BLaER1 (cell line): Measurements from ENCODE around the gene IER5.
"Not testable (repeated sequence)": the region's sequence is repeated elsewhere in the genome, so short reads cannot be mapped to it uniquely, and the experiment has no call there.

Experiments
- H3K27ac ChIP-seq: shearing (Covaris generic); formaldehyde crosslinking; 2 replicates; pipeline ENCODE4 v1.8.1; 2022
- H3K27me3 ChIP-seq: shearing (Covaris generic); formaldehyde crosslinking; 2 replicates; pipeline ENCODE4 v1.8.1; 2022
- H3K36me3 ChIP-seq: shearing (Covaris generic); formaldehyde crosslinking; 2 replicates; pipeline ENCODE4 v1.8.1; 2022
- H3K4me1 ChIP-seq: shearing (Covaris generic); formaldehyde crosslinking; 2 replicates; pipeline ENCODE4 v1.8.1; 2022
- H3K4me2 ChIP-seq: shearing (Covaris generic); formaldehyde crosslinking; 2 replicates; pipeline ENCODE4 v1.8.1; 2022
- H3K4me3 ChIP-seq: shearing (Covaris generic); formaldehyde crosslinking; 2 replicates; pipeline ENCODE4 v1.8.1; 2022
- H3K9ac ChIP-seq: shearing (Covaris generic); formaldehyde crosslinking; 2 replicates; pipeline ENCODE4 v1.8.1; 2022
- H3K9me3 ChIP-seq: shearing (Covaris generic); formaldehyde crosslinking; 2 replicates; pipeline ENCODE4 v1.8.1; 2022
- H4K20me1 ChIP-seq: shearing (Covaris generic); formaldehyde crosslinking; 2 replicates; pipeline ENCODE4 v1.8.1; 2022
- Cebpa-rat ChIP-seq: shearing (Covaris generic); IDR thresholded peaks from 2 replicates; pipeline ENCODE4 v1.8.1; 2022

Gene IER5

DNA sequence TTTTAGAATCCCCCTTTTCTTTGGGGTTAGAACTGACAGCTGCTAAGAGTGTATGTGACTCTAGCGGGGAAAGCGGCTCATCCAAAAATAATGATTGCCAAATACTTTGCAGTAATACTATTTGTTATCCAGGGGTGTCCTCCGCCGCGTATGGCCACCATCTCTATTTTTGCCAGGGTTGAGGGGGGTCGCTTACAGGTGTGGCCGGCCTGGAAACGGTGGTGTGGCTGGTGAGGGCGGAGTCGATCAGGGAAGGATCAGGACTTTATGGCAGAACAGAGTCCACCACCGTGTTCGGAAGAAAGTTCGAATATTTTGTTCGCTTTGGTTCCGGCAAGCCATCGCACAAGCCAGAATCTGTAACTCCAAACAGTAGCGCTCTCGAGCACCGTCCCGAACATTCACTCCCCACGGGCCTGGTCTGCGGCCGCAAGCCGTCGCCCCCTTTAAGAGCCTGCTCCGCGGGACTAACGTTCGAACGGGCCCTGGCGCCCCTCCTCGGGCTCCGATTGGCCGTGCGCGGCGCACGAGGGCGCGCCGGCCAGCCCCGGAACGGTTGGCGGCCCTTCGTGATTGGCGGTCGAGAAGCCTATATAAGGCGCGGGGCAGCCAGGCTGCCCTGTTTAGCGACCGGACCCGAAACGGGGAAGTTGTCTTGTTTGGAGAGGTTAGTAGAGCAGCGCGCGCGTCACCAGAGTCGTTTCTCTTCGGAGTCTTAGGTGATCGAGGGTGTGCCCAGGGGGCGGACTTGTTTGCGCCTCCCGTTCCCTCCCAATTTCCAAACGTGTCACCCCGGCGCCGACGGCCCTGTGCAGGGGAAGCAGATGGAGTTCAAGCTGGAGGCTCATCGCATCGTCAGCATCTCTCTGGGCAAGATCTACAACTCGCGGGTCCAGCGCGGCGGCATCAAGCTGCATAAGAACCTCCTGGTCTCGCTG, at the start of gene IER5:
Gene IER5, plus strand, starts transcription at position 622 of the 938 bp plus-strand sequence. Its CDS starts 203 bp downstream, at position 825.
- Histone ChIP-seq H3K9ac (peak within 1 kb of the TSS; percentile 90), H3K27me3 (no peaks in the 10 kb centered on the region), H3K36me3 (peaks cover 11% of the 10 kb centered on the region; the same call in 1 of the 2 replicates), H4K20me1 (peaks cover 47% of the 10 kb centered on the region), H3K4me1 (peaks cover 47% of the 10 kb centered on the region), H3K27ac (peak within 1 kb of the TSS; percentile 90), H3K9me3 (no peaks in the 10 kb centered on the region), H3K4me2 (peak within 1 kb of the TSS; percentile 86), H3K4me3 (peak within 1 kb of the TSS; percentile 90)
- TF ChIP-seq Cebpa-rat: no peak

DNA sequence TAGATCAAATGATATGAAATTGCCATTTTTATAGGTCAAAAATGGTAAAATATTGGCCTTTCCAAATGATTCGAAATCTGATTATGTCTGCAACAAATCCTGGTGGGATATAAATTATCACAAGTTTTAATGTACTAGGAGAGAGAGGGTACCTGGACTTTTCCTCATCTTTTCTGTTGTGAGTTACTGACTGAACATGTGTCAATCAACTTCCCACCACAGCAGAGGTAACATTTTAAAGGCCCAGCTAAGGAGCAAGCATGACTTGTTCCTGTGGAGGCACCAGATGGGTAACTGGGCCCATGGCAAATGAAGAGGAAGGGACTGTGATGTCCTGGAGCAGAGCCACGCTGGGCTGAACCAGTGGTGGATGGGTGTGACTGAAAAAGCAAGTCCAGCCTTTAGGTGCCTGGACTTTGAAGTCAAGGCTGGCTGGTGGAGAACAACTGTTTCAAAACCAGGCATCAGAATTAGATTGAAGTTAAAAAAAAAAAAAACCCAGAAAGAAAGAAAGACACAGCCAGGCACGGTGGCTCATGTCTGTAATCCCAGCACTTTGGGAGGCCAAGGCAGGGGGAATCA, 48.1 kb upstream of the IER5 start:
- Histone ChIP-seq H3K9ac (no peak overlapping the region), H3K27me3 (no peaks in the 10 kb centered on the region), H4K20me1 (no peaks in the 10 kb centered on the region), H3K4me3 (no peak overlapping the region), H3K9me3 (peaks cover 4% of the 10 kb centered on the region; the same call in 1 of the 2 replicates), H3K4me1 (peaks cover 36% of the 10 kb centered on the region), H3K27ac (no peak overlapping the region), H3K4me2 (no peak overlapping the region), H3K36me3 (peaks cover 27% of the 10 kb centered on the region)
- no peak for TF ChIP-seq Cebpa-rat

DNA sequence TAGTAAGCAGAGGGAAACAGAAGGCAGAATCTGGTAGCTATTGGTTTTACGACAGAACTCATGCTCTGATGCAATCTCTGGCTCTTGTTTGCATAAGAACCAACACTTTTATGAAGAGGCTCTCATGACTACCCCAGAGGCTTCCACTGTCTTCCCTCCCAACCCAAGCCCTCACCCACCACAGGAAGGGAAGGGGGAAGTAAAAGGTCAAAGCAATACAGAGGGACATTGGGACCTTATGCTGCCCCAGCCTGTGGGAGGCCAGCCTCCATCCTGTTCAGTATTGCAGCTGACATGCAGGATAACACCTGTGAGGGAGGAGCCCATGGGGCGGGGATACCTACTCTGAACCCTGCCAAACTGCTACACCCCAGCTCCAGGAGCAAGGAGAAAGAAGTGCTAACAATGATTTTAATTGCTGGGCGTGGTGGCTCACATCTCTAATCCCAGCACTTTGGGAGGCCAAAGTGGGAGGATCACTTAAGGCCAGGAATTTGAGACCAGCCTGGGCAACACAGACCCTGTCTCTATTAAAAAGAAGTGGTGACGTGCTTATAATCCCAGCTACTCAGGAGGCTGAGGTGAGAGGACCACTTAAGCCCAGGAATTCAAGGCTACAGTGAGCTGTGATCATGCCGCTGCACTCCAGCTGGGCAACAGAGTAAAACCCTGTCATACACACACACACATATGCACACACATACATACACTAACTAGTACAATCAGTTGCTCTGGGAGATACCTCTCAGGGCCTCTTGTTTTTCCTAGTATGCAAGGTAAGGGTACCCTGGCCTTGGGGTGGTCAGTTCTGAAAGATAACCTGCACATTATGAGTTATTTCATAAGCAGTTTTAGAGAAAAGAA, 45.2 kb upstream of the IER5 start:
- no peak for TF ChIP-seq Cebpa-rat
- Histone ChIP-seq H3K36me3 (peaks cover 40% of the 10 kb centered on the region), H3K27me3 (no peaks in the 10 kb centered on the region), H3K4me1 (peaks cover 18% of the 10 kb centered on the region), H4K20me1 (no peaks in the 10 kb centered on the region), H3K9ac (no peak overlapping the region), H3K4me3 (no peak overlapping the region), H3K9me3 (peaks cover 13% of the 10 kb centered on the region), H3K4me2 (peak overlapping the region; percentile 18; the same call in 1 of the 2 replicates), H3K27ac (no peak overlapping the region; the same call in 1 of the 2 replicates)

DNA sequence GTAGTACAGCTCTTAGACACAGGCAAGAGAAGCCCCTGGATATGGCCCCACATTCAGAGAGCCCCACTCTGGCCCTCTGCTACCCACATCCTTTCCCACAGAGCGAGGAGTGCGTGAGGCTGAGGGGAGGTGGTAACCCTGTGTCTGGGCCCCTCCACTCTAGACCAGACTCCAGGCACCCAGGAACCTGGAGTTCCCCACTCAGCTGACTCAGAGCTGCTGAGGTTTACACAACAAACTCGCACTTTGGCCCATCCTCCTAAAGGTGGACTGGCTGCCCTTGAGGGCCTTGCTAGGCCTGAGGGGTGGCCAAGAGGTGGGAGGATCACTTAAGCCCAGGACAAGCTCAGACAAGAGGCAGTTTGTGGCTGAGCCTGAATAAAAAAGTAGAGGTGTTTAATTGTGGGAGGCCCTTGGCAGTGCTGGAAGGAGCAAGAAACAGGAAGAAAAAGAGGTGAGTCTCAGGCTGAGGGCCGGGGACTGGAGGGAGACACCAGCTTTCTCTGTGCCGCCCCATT, 44.0 kb upstream of the IER5 start:
- no peaks in the 10 kb centered on the region for H4K20me1 ChIP-seq
- H3K4me3 ChIP-seq: no peak overlapping the region
- H3K4me1 ChIP-seq: peaks cover 30% of the 10 kb centered on the region
- TF ChIP-seq Cebpa-rat: no peak
- H3K36me3 ChIP-seq: peaks cover 30% of the 10 kb centered on the region
- no peaks in the 10 kb centered on the region for H3K27me3 ChIP-seq
- H3K4me2 ChIP-seq: no peak overlapping the region
- no peak overlapping the region for H3K9ac ChIP-seq
- no peak overlapping the region for H3K27ac ChIP-seq
- peaks cover 13% of the 10 kb centered on the region for H3K9me3 ChIP-seq

DNA sequence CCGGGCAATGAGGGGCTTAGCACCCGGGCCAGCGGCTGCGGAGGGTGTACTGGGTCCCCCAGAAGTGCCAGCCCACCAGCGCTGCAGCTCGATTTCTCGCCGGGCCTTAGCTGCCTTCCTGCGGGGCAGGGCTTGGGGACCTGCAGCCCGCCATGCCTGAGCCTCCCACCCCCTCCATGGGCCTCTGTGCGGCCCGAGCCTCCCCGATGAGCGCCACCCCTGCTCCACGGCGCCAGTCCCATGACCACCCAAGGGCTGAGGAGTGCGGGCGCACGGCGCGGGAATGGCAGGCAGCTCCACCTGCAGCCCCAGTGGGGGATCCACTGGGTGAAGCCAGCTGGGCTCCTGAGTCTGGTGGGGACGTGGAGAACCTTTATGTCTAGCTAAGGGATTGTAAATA, 42.6 kb upstream of the IER5 start:
- Histone ChIP-seq H3K36me3 (peaks cover 43% of the 10 kb centered on the region), H3K9me3 (peaks cover 13% of the 10 kb centered on the region), H3K4me1 (peaks cover 37% of the 10 kb centered on the region)
- H3K4me2 ChIP-seq, H4K20me1 ChIP-seq, H3K27ac ChIP-seq, H3K9ac ChIP-seq, H3K27me3 ChIP-seq, H3K4me3 ChIP-seq: not testable (repeated sequence)

DNA sequence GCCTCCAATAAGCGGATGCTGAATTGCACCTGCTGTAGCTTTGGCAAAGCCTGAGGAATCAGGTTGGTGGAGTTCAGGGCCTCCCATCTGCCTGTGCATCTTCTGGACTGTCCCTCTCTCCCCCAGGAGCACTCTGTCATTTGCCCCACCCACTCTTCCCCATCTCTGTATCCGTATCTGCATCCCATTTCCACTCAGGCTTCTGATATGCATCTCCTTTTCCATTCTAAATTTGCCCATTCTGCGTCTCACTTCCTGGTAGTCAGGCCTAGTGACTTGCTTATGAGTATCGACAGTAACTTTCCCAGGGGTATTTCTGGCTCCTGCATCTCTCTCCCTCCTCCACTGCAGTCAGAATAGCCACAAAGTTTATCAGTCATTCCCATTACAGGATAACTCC, 39.1 kb upstream of the IER5 start:
- Histone ChIP-seq H3K36me3 (peaks cover 46% of the 10 kb centered on the region), H4K20me1 (no peaks in the 10 kb centered on the region)
- no peak for TF ChIP-seq Cebpa-rat

DNA sequence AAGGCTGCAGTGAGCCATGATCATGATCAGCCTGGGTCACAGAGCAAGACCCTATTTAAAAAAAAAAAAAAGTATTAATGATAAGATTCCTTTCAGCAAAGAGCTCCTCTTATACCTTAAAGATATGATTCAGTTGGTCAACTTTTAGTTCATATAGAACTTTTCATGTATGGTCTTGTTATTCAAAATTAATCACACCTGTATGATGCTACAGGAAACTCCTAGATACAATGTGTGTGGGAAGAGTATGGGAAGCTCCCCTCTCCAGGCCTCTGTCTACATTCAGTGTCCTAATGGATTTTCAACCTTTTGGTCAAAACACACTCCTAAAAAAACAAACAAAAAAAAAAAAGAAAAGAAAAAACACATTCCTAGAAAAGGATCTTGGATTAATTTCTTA, 37.6 kb upstream of the IER5 start:
- H4K20me1 ChIP-seq: no peaks in the 10 kb centered on the region
- no peaks in the 10 kb centered on the region for H3K27me3 ChIP-seq
- H3K4me2 ChIP-seq: no peak overlapping the region
- H3K9ac ChIP-seq: no peak overlapping the region
- H3K9me3 ChIP-seq: peaks cover 3% of the 10 kb centered on the region
- no peak overlapping the region for H3K27ac ChIP-seq
- TF ChIP-seq Cebpa-rat: no peak
- peaks cover 44% of the 10 kb centered on the region for H3K36me3 ChIP-seq
- peaks cover 20% of the 10 kb centered on the region for H3K4me1 ChIP-seq
- no peak overlapping the region for H3K4me3 ChIP-seq

More for the DNA sequence above, 39.1 kb upstream of the IER5 start:
- H3K4me2 ChIP-seq: peak overlapping the region; percentile 69
- H3K9me3 ChIP-seq: peaks cover 13% of the 10 kb centered on the region
- peaks cover 20% of the 10 kb centered on the region for H3K4me1 ChIP-seq
- no peak overlapping the region for H3K4me3 ChIP-seq
- no peaks in the 10 kb centered on the region for H3K27me3 ChIP-seq
- H3K27ac ChIP-seq: no peak overlapping the region
- no peak overlapping the region for H3K9ac ChIP-seq

DNA sequence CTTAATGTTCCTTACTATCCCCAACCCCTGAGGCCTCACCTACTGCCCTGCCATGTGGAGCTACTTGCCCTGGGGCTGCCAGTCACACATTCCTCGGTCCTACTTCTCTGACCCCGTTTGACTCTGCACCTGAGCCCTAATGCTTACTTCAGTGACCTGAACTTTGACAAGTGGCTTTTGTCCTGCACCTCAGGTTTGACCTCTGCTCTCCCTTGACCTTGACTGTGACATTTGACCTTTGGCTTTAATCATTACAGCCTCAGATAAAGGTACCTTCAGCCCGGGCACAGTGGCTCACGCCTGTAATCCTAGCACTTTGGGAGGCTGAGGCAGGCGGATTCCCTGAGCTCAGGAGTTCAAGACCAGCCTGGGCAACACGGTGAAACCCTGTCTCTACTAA, 31.9 kb upstream of the IER5 start:
- peaks cover 37% of the 10 kb centered on the region for H3K36me3 ChIP-seq

DNA sequence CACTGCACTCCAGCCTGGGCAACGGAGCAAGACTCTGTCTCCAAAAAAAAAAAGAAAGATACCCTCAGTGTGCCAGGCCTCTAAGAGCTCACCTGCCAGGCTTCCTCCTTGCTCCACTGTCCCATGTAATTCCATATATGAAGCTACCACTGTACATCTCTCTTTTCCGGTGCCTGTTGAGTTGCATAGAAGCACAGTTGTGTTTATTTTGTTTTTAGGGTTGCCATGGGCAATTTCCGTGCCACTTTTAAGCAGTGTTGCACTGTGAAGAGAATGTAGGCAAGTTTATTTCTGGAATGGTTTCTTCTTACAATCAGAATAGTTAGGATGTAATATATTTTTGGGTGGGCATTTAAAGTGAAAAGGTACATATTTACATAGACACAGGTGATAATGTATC, 31.4 kb upstream of the IER5 start:
- Histone ChIP-seq H3K27me3 (no peaks in the 10 kb centered on the region), H3K27ac (no peak overlapping the region), H3K4me2 (no peak overlapping the region), H3K4me1 (peaks cover 5% of the 10 kb centered on the region), H4K20me1 (no peaks in the 10 kb centered on the region), H3K36me3 (peaks cover 37% of the 10 kb centered on the region), H3K9ac (no peak overlapping the region), H3K9me3 (peaks cover 14% of the 10 kb centered on the region), H3K4me3 (no peak overlapping the region)
- TF ChIP-seq Cebpa-rat: no peak

More for the DNA sequence above, 31.9 kb upstream of the IER5 start:
- no peak overlapping the region for H3K4me3 ChIP-seq
- H3K9ac ChIP-seq: no peak overlapping the region
- TF ChIP-seq Cebpa-rat: no peak
- no peak overlapping the region for H3K4me2 ChIP-seq
- peaks cover 14% of the 10 kb centered on the region for H3K9me3 ChIP-seq
- H3K27me3 ChIP-seq: no peaks in the 10 kb centered on the region
- no peaks in the 10 kb centered on the region for H3K4me1 ChIP-seq
- no peak overlapping the region for H3K27ac ChIP-seq
- no peaks in the 10 kb centered on the region for H4K20me1 ChIP-seq
